SH-SY5Y (cell line): ENCODE data around the gene ADARB2.

Experiments used
- GATA2 ChIP-seq: IDR thresholded peaks from 2 replicates; pipeline ENCODE4 v1.6.1; 2011; ENCODE audit warnings: mild to moderate bottlenecking, low read depth, low read length
- GATA3 ChIP-seq: IDR thresholded peaks from 2 replicates; pipeline ENCODE4 v1.6.1; 2011; ENCODE audit warnings: low read depth, mild to moderate bottlenecking, low read length, moderate library complexity

DNA sequence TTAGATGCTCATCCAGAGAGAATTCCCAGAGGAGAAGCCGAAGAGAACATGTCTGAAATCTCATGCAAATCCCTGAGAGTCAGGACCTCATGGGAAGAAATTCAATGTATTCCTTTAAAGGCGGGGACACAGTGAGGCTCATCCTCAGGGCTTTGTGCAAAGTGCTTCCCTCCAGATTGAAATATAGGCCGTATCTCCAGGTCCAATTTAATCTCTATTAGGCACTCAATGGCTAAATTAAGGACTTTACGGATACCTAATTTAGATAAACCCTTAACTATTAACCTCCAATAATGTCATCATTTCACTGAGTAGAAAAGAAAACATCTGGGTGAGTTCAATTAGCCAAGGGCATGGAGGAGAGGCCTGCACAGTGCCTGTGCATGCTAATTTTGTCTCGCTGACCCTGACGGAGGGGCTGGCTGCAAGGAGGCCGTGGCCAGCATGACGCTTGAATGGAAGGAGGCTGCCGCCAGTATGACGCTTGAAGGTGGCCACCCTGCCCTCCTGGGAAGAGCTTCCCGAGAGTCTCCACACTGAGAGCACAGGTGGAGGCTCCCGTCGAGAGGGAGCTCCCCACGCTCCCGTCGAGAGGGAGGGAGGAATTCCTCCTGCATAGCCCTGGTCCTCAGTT, 287.6 kb downstream of the ADARB2 start:
- TF ChIP-seq GATA2 (no peak), GATA3 (no peak)
